Gastroesophageal sphincter (tissue), 3 donors: ENCODE results near the gene ZBTB46.

ENCODE experiments used
- CTCF ChIP-seq, 4 experiments: fragments of 200-600 bp in 2 of 4; fragments of 450-650 bp in 2 of 4; sonication (generic) in 1 of 4; IDR thresholded peaks; one replicate each; pipeline ENCODE4 v1.5.1; 2017 to 2019; ENCODE audit warnings: antibody characterized with exemption in 4 of 4, mild to moderate bottlenecking in 2 of 4, moderate library complexity in 2 of 4
- EP300 ChIP-seq: sonication (generic); formaldehyde crosslinking; IDR thresholded peaks from one replicate; pipeline ENCODE4 v1.6.1; 2017; ENCODE audit warnings: antibody characterized with exemption, mild to moderate bottlenecking
- POLR2A ChIP-seq, 2 donors: fragments of 450-650 bp; IDR thresholded peaks; one replicate each; pipeline ENCODE4 v1.6.1; 2017; ENCODE audit warnings: antibody characterized with exemption in 2 of 2, mild to moderate bottlenecking in 2 of 2, moderate library complexity in 1 of 2

DNA sequence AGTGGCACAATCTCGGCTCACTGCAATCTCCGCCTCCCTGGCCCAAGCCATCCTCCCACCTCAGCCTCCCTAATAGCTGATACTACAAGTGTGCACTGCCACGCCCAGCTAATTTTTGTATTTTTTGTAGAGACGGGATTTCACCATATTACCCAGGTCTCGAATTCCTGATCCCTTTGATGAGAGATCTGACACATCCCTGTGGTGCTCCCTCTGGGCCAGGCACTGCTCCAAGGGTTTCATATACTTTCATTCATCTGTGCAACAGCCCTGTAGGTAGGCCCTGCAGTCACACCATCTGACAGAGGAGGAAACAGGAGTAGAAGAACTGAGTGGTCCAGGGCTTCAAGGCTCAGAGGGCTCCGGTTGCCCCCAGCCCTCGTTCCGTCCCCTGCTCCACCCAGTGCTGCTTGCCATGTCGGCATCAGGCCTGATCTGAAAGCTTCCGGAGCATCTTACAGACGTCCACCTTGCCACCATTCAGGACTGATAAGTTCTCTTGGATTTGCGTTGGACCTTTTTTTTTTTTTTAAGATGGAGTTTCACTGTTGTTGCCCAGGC lies 119.9 kb downstream of the ZBTB46 start:
- TF ChIP-seq CTCF (IDR thresholded peaks at IDR 0.05), result no peak
- TF ChIP-seq POLR2A (IDR thresholded peaks at IDR 0.05), result no peak
- no peak for TF ChIP-seq EP300
